Kidney capillary endothelial cell (primary cell): Measurements from ENCODE around the gene AHCY.
A peak's percentile ranks its signal among the peaks of the same experiment; 100 is the strongest.
"Not testable (repeated sequence)": the region's sequence is repeated elsewhere in the genome, so short reads cannot be mapped to it uniquely, and the experiment has no call there.

Source experiments
- DNase-seq: peaks from one replicate; pipeline ENCODE4 v3.0.0-alpha.2; 2018; ENCODE audit warnings: low spot score

The AHCY gene

GRCh38 chr20:34302723-34303533 is at the start of gene AHCY:
Gene AHCY (minus strand): TSS chr20:34303355. CDS start chr20:34303270, 85 bp downstream.
- peak; percentile 92 for DNase-seq

GRCh38 chr20:34350095-34350494 is 46.9 kb upstream of the AHCY start:
- DNase-seq = no peak

- no peak for DNase-seq
Observed at GRCh38 chr20:34347571-34347970, 44.4 kb upstream of the AHCY start.

- DNase-seq = not testable (repeated sequence)
Observed at GRCh38 chr20:34346533-34346865, 43.3 kb upstream of the AHCY start.

GRCh38 chr20:34345839-34346532 is 42.8 kb upstream of the AHCY start:
- not testable (repeated sequence) for DNase-seq

- no peak for DNase-seq
Observed at GRCh38 chr20:34345402-34345736, 42.2 kb upstream of the AHCY start.

GRCh38 chr20:34344238-34344637 is 41.1 kb upstream of the AHCY start:
- no peak for DNase-seq

GRCh38 chr20:34343458-34344211 is 40.5 kb upstream of the AHCY start:
- no peak for DNase-seq

- DNase-seq = not testable (repeated sequence)
Observed at GRCh38 chr20:34341199-34341598, 38.0 kb upstream of the AHCY start.

GRCh38 chr20:34340726-34341125 is 37.6 kb upstream of the AHCY start:
- DNase-seq = not testable (repeated sequence)

GRCh38 chr20:34337982-34338726 is 35.0 kb upstream of the AHCY start:
- no peak for DNase-seq

GRCh38 chr20:34337544-34337943 is 34.4 kb upstream of the AHCY start:
- DNase-seq = no peak

- DNase-seq = no peak
Observed at GRCh38 chr20:34334654-34335407, 31.7 kb upstream of the AHCY start.

GRCh38 chr20:34333786-34334185 is 30.6 kb upstream of the AHCY start:
- no peak for DNase-seq

GRCh38 chr20:34332262-34332920 is 29.2 kb upstream of the AHCY start:
- DNase-seq = no peak

GRCh38 chr20:34331838-34332237 is 28.7 kb upstream of the AHCY start:
- no peak for DNase-seq

GRCh38 chr20:34330861-34331544 is 27.8 kb upstream of the AHCY start:
- DNase-seq = not testable (repeated sequence)

- DNase-seq = no peak
Observed at GRCh38 chr20:34328928-34329677, 25.9 kb upstream of the AHCY start.

GRCh38 chr20:34328207-34328606 is 25.1 kb upstream of the AHCY start:
- not testable (repeated sequence) for DNase-seq

- DNase-seq = no peak
Observed at GRCh38 chr20:34324541-34324940, 21.4 kb upstream of the AHCY start.
